GM19035 (cell line): ENCODE results near the gene C16orf92.
"Not testable (repeated sequence)": the region's sequence is repeated elsewhere in the genome, so short reads cannot be mapped to it uniquely, and the experiment has no call there.

Source experiments
- ATAC-seq: cut with Tn5 transposase; IDR thresholded peaks from one replicate; pipeline ENCODE4 v1.9.1; 2021; ENCODE audit not compliant: unreplicated experiment

Gene C16orf92

DNA sequence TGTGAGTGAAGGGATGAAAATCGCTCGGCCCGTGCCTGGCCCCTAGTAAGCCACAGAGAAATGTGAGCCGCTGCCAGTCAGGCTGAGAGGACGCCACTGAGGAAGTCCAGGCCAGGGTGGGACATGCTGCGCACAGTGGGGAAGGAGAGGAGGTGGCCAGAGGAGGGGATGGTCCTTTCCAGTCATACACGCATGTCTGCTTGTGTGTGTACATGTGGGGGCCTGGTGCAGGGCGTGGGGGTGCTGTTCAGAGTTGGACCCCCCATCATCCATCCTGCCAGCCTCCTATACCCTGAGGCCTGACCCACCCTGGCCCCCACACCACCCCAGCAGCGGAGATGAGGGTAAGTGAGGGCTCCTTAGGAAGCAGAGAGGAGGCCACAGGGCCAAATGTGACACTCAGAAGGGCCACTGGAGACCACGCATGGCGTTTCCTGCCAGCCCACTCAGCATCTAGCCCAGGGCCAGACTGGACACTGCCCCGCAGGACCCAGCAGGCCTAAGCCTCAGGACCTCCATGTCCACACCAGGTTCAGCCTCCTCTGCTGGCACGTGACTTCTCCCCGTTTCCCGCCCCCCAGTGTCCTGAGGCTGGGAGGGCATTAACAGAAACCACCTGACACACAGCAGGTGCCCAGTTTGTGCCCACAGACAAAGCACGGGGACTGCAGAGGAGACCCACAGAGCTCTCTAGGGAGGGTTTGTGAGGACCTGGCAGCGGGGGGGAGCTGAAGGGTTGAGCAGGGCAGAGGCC, 19.2 kb upstream of the C16orf92 start:
- no peak for ATAC-seq

GRCh38 chr16:30004424-30004776, 18.6 kb upstream of the C16orf92 start:
- ATAC-seq = no peak

- no peak for ATAC-seq
These were observed 18.2 kb upstream of the C16orf92 start for GRCh38 chr16:30004811-30005242.

DNA sequence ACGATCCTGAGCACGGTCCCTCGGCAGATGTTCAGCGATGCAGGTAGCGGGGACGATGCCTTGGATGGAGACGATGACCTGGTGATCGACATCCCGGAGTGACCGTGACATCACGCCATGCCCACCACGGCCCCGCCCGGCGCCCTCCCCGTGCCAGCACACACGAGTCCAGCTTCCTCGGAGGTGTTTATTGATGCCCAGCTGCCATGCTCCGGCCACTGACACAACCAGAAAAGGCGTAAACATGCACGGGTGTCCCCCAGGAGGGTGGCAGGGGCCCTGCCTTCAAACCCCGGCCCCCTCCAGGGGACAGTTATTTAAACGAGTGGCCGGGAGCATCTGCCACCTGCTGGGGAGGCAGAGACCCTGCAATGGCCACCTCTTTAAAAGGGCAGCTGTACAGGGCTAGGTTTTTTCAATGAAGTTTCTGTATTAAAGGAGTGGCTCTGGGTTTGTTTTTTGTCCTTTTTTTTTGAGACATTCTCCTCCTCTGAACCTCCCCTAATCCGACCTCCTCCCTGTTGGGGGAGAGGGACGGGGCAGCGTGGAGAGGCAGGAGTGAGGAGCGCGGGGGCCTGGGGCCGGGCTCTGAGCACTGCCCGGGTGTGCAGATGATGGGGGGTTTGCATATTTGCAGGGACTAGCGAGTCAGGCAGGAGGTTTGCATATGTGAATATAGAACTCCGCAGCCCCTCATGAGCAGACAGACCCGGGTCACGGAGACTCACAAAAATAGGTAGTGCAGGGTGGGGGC, 17.5 kb upstream of the C16orf92 start:
- ATAC-seq = no peak

DNA sequence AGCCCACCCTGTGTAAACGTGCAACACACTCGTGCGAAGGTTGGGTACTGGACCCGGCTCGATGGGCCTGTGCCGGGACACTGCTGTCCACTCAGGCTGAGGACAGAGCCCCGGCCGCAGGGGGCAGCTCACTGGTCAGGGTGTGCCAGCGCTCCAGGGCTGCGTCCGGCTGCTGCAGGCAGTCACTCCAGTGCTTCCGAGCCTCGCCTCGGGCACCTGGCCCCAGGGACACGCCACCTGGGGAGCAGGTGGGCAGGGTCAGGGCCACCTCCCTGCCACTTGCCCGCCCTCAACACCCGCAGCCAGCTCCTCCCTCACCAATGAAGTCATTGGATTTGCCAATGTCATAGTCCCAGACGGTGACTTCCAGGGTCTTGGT, 16.9 kb upstream of the C16orf92 start:
- ATAC-seq = no peak

DNA sequence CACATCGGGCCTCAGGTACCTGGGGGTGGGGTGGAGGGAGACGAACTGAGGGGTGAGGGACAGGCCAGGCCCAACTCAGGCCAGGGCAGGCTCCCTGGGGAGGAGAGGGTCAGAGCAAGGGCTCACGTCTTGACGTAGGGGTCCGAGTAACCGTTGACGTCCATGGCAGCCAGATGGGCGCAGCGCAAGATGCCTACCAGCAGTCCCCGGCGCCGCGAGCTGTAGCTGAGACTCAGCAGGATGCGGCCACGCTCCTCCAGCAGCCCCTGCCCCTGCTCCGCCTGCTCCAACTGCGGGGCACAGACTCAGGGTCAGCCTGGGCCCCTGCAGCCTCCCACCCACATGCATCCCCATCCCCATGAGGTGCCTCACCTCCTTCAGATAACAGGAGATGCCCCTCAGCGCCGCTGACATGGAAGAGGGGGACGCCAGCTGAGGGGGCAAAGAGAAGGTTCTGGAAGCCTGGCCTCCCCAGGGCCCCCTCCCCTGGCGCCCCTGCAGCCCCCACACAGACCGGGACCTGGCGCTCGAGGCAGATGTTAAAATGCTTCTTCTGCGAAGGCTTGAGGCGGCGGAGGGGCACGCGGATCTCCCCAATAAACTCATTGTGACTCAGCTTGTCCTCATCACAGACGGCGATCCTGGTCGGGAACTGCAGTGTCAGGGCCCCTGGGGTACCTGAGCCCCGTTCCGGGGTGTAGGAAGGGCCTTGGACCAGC, 16.2 kb upstream of the C16orf92 start:
- ATAC-seq = no peak

- no peak for ATAC-seq
These were observed 15.6 kb upstream of the C16orf92 start for GRCh38 chr16:30007378-30007895.

- no peak for ATAC-seq
These were observed 13.7 kb upstream of the C16orf92 start for GRCh38 chr16:30009085-30009862.

DNA sequence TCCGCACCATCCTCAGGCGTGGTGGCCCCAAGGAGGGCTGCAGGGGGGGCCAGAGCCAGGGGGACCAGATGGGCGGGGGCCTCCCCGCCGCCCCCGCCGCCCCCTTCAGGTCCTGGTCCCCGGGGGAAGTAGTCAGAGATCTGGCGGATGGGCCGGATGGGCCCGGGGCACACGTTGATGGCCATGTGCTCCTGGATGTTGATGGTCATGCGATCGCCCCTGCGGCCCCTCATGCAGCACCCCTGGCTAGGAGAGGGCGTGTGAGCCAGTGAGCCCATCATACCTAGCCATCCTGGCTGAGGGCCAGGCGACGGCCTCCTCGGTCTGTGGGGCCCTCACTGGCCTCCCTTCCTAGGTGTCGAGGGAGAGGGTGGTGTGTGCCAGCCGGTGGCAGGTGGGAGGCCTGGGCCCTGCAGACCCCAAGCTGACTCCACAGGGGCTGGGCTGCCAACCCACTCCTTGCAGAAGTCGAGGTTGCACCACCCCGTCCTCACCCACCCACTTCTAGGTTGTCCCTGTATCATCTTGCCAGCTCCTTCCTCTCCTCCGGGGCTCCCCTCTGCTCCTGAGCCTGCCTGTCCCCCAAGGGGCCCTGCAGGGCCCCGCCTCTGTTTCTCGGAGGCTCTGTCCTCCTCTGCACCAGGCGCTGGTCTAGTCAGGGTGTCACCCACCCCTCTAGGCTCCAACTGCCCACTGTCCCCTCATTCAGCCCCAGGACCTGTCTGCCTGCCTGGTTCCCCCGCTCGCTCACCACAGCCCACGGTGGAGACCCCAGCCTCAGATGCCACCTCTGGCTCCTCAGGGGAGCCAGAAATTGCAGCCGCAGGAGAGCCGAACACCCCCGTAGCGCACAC, 12.8 kb upstream of the C16orf92 start:
- ATAC-seq = no peak

- ATAC-seq = no peak
These were observed 11.9 kb upstream of the C16orf92 start, which contains the start of gene DOC2A for GRCh38 chr16:30010844-30011713. Gene DOC2A (minus strand): TSS chr16:30011027. CDS start chr16:30010222, 805 bp downstream.

DNA sequence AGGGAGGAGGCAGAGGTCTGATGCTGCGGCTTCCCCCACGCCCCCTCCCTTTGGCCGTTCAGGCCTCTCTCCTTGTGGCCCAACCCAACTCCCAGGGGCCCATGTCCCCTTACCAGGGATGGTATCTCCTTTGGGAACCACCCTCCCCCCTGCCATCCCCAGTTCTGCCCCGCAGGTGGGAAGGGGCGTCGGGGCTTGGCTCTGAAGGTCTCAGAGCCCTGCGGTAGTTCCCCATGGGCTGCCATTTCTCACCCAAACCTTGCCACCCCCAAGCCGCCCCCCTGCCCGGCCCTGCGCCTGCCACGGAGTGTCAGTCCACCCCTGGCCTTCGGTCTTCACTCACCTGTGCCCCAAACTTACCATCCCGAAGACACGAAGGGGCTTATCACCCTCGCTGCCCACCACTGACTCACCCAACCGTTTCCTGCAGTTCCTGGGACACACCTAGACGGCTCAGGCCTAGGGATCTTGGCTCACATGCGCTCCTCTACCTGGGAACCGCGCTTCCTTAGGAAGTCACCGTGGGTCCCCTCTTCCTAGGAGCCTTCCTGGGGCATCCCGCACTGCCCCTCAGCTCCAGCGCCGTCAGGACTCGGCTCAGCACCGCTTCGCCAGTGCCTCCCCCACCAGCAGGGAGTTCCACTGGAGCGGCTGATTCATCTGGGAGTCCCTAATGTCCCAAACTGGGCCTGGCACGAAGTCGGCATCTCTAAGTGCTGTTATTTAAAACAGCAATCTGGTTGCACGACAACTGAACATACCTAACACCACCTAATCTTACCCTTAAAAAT, 11.1 kb upstream of the C16orf92 start:
- no peak for ATAC-seq

DNA sequence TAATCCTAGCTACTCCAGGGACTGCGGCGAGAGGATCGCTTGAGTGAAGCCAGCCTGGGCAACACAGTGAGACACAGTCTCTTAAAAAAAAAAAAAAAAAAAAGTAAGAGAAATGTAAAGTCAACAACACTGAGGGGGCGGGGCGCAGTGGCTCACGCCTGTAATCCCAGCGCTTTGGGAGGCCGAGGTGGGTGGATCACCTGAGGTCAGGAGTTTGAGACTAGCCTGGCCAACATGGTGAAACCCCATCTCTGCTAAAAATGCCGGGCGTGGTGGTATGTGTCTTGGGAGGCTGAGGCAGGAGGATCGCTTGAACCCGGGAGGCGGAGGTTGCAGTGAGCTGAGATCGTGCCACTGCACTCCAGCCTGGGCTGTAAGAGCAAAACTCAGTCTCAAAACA, 10.4 kb upstream of the C16orf92 start:
- ATAC-seq = not testable (repeated sequence)

DNA sequence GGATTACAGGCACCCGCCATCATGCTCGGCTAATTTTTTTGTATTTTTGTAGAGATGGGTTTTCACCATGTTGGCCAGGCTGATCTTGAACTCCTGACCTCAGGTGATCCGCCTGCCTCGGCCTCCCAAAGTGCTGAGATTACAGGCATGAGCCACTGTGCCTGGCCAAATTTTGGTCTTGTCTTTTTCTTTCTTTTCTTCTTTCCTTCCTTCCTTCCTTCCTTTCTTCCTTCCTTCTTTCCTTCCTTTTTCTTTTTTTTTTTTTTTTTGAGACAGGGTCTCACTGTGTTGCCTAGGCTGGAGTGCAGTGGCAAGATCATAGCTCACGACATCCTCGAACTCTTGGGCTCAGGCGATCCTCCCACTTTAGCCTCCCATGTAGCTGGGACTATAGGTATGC, 7.5 kb upstream of the C16orf92 start:
- ATAC-seq = not testable (repeated sequence)

DNA sequence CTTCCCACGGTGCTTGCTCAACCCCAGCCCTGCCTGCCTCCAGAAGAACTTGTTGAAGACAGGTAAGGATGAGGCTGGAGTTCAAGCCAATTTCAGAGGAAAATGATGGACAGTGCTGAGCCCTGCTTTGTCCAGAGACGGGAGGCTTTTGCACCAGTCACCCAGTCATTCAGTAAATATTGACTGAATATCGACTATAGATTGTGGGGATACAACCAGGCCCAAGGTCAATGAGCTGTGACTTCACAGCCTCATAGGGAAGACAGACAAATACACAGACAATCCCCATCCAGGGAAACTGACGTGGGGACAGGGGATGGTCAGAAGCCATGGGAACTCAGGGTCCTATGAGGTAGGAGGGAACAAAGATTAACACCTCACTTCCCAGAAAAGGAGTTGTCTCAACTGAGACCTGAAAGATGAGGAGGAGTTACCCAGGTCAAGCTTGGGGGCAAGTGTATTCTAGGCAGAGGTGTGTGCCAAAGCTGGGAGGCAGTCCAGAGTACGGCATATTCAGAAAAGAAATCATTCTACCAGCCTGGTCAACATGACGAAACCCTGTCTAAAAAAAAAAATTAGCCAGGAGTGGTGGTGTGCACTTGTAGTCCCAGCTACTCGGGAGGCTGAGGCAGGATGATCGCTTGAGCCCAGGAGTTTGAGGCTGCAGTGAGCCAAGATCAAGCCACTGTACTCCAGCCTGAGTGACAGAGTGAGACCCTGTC, 6.3 kb upstream of the C16orf92 start:
- ATAC-seq = no peak

DNA sequence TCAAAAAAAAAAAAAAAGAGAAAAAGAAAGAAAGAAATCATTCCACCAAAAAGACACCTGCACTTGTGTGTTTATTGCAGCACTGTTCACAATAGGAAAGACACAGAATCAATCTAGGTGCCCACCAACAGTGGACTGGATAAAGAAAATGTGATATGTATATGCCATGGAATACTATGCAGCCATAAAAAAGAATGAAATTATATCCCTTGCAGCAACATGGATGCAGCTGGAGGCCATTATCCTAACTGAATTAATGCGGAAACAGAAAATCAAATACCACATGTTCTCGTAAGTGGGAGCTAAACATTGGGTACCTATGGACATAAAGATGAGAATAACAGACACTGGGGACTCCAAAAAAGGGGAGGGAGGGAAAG, 5.7 kb upstream of the C16orf92 start:
- ATAC-seq = no peak

DNA sequence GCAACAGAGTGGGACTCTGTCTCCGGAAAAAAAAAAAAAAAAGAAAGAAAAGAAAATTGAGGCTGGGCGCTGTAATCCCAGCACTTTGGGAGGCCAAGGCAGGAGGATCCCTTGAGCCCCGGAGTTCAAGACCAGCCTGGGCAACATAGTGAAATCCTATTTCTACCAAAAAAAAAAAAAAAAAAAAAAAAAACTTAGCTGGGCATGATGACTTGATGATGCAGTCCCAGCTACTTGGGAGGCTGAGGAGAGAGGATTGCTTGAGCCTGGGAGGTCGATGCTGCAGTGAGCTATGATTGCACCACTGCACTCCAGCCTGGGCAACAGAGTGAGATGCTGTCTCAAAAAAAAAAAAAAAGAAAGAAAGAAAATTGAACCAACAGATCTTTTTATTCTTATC, 5.1 kb upstream of the C16orf92 start:
- ATAC-seq = not testable (repeated sequence)

GRCh38 chr16:30018731-30019158, 4.3 kb upstream of the C16orf92 start:
- no peak for ATAC-seq
